ENCODE results near the gene DBT. TPM values are rescaled to one million over a fixed set of nuclear protein-coding genes. Genes with fewer than 3 reads are reported as not detected.

DBT gene
- total RNA-seq, 2 donors from 2014 or later = 15.5 to 20.3 TPM

DNA sequence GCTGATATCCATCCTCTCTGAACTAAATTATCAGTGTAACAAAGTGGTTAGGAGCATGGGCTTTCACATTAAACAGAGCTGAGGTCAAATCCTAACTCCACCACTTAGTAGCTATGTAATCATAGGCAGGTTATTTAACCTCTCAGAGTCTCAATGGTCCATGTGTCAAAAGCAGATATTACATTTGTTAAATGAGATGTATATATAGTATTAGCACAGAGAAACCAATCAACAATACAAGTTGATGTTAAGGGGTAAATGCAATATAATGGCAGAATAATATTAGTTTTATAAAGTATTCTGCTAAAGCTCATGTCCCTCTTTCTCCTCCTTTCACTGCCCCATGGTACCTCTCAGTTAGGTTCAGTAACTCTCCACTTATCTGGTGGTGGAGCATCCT is 27.2 kb downstream of the DBT start:
- Histone ChIP-seq H3K27me3 (no peaks in the 10 kb centered on the region), H3K4me3 (no peak overlapping the region), H3K36me3 (no peaks in the 10 kb centered on the region), H3K9me3 (no peaks in the 10 kb centered on the region), H3K27ac (no peak overlapping the region), H3K9ac (ENCODE audit: low read depth in 2 of 2, low read length in 2 of 2) (no peak overlapping the region), H3K4me1 (no peaks in the 10 kb centered on the region)
- intact Hi-C loops (cut with DNase I) = no loop called here
- TF ChIP-seq, protein P1, sequence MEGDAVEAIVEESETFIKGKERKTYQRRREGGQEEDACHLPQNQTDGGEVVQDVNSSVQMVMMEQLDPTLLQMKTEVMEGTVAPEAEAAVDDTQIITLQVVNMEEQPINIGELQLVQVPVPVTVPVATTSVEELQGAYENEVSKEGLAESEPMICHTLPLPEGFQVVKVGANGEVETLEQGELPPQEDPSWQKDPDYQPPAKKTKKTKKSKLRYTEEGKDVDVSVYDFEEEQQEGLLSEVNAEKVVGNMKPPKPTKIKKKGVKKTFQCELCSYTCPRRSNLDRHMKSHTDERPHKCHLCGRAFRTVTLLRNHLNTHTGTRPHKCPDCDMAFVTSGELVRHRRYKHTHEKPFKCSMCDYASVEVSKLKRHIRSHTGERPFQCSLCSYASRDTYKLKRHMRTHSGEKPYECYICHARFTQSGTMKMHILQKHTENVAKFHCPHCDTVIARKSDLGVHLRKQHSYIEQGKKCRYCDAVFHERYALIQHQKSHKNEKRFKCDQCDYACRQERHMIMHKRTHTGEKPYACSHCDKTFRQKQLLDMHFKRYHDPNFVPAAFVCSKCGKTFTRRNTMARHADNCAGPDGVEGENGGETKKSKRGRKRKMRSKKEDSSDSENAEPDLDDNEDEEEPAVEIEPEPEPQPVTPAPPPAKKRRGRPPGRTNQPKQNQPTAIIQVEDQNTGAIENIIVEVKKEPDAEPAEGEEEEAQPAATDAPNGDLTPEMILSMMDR (IDR thresholded peaks at IDR 0.05) = no peak
- DNase-seq = no peak

GRCh38 chr1:100219883-100220282 is 29.8 kb downstream of the DBT start:
- TF ChIP-seq, protein P1 (IDR thresholded peaks at IDR 0.05) = no peak
- no peak for DNase-seq
- Histone ChIP-seq H3K27me3 (no peaks in the 10 kb centered on the region), H3K9ac (ENCODE audit: low read depth in 2 of 2, low read length in 2 of 2) (no peak overlapping the region), H3K27ac (no peak overlapping the region), H3K4me3 (no peak overlapping the region), H3K4me1 (no peaks in the 10 kb centered on the region), H3K9me3 (no peaks in the 10 kb centered on the region), H3K36me3 (no peaks in the 10 kb centered on the region)
- intact Hi-C loops (cut with DNase I) = no loop called here

DNA sequence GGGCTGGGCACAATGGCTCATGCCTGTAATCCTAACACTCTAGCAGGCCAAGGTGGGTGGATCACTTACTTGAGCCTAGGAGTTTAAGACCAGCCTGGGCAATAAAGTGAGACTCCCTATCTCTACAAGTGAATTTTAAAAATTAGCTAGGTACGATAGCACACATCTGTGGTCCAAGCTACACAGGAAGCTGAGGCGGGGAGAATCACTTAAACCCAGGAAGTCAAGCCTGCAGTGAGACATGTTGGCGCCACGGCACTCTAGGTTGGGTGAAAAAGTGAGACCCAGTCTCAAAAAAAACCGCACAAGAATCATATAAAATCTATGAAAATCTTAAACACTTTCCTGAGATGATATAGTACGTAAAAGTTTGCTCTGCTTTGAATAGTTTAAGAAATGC is 30.2 kb downstream of the DBT start:
- H3K27ac ChIP-seq = no peak overlapping the region
- TF ChIP-seq, protein P1 (IDR thresholded peaks at IDR 0.05) = no peak
- H3K4me3 ChIP-seq = no peak overlapping the region
- no peaks in the 10 kb centered on the region for H3K4me1 ChIP-seq
- no peak overlapping the region for H3K9ac ChIP-seq (ENCODE audit: low read depth in 2 of 2, low read length in 2 of 2)
- H3K36me3 ChIP-seq = no peaks in the 10 kb centered on the region
- intact Hi-C loops (cut with DNase I) = no loop called here
- H3K9me3 ChIP-seq = no peaks in the 10 kb centered on the region
- no peaks in the 10 kb centered on the region for H3K27me3 ChIP-seq
- DNase-seq = no peak

- Histone ChIP-seq H3K27ac (no peak overlapping the region), H3K4me1 (no peaks in the 10 kb centered on the region), H3K9ac (ENCODE audit: low read depth in 2 of 2, low read length in 2 of 2) (no peak overlapping the region), H3K27me3 (no peaks in the 10 kb centered on the region), H3K9me3 (no peaks in the 10 kb centered on the region), H3K36me3 (no peaks in the 10 kb centered on the region), H3K4me3 (no peak overlapping the region)
- TF ChIP-seq, protein P1 (IDR thresholded peaks at IDR 0.05) = no peak
- no peak for DNase-seq
- intact Hi-C loops (cut with DNase I) = no loop called here
These were observed 31.8 kb downstream of the DBT start for GRCh38 chr1:100217834-100218233.

GRCh38 chr1:100215101-100215500 is 34.5 kb downstream of the DBT start:
- DNase-seq = no peak
- Histone ChIP-seq H3K9ac (ENCODE audit: low read depth in 2 of 2, low read length in 2 of 2) (no peak overlapping the region), H3K4me1 (no peaks in the 10 kb centered on the region), H3K27ac (no peak overlapping the region), H3K36me3 (no peaks in the 10 kb centered on the region), H3K4me3 (no peak overlapping the region), H3K9me3 (no peaks in the 10 kb centered on the region), H3K27me3 (no peaks in the 10 kb centered on the region)
- TF ChIP-seq, protein P1 (IDR thresholded peaks at IDR 0.05) = no peak
- intact Hi-C loops (cut with DNase I) = no loop called here

- intact Hi-C loops (cut with DNase I) = no loop called here
- H3K4me3 ChIP-seq = no peak overlapping the region
- no peak overlapping the region for H3K27ac ChIP-seq
- TF ChIP-seq, protein P1 (IDR thresholded peaks at IDR 0.05) = no peak
- H3K9ac ChIP-seq (ENCODE audit: low read depth in 2 of 2, low read length in 2 of 2) = no peak overlapping the region
- no peaks in the 10 kb centered on the region for H3K4me1 ChIP-seq
- H3K27me3 ChIP-seq = no peaks in the 10 kb centered on the region
- no peaks in the 10 kb centered on the region for H3K9me3 ChIP-seq
- no peak for DNase-seq
- no peaks in the 10 kb centered on the region for H3K36me3 ChIP-seq
These were observed 36.5 kb downstream of the DBT start for GRCh38 chr1:100213141-100213540.
